Keratinocyte (primary cell): ENCODE data around the gene EFCAB9. TPM values are rescaled to one million over a fixed set of nuclear protein-coding genes. Genes with fewer than 3 reads are reported as not detected.

ENCODE experiments used
- DNase-seq: peaks from one replicate; pipeline ENCODE4 v3.0.0-alpha.2; 2011; ENCODE audit warnings: low read depth, missing footprints, low spot score
- FAIRE-seq: peaks from 2 replicates; lab custom pipeline; 2011; peaks lifted over from hg19 to GRCh38; lab: Jason Lieb, UNC
- H2AFZ ChIP-seq: 2 replicates; pipeline ENCODE4 v1.6.0; 2012; ENCODE audit warnings: low read length, control low read depth, inconsistent platforms; ENCODE audit not compliant: control insufficient read depth
- H3K27ac ChIP-seq: 2 replicates; pipeline ENCODE4 v1.5.1; 2011; ENCODE audit warnings: low read length; ENCODE audit not compliant: control insufficient read depth, insufficient read depth
- H3K27me3 ChIP-seq: 3 replicates; pipeline ENCODE4 v1.6.0; 2011; ENCODE audit warnings: low read length; ENCODE audit not compliant: control insufficient read depth, insufficient read depth; ENCODE audit errors: extremely low read depth
- H3K36me3 ChIP-seq, 2 experiments: 2 replicates in 1 of 2; 3 replicates in 1 of 2; pipeline ENCODE4 v1.5.1; 2011; ENCODE audit warnings: low read length in 2 of 2, mild to moderate bottlenecking in 1 of 2; ENCODE audit not compliant: control insufficient read depth in 2 of 2, insufficient read depth in 2 of 2; ENCODE audit errors: extremely low read depth in 1 of 2
- H3K4me1 ChIP-seq: 3 replicates; pipeline ENCODE4 v1.5.1; 2011; ENCODE audit warnings: low read length; ENCODE audit not compliant: control insufficient read depth, insufficient read depth; ENCODE audit errors: extremely low read depth
- H3K4me2 ChIP-seq: 3 replicates; pipeline ENCODE4 v1.6.0; 2011; ENCODE audit warnings: low read depth, low read length; ENCODE audit not compliant: control insufficient read depth, insufficient read depth; ENCODE audit errors: extremely low read depth
- H3K4me3 ChIP-seq, 3 experiments: fragments of 200-600 bp in 1 of 3; sonication (generic) in 1 of 3; 2 replicates in 2 of 3; 3 replicates in 1 of 3; pipeline ENCODE4 v1.5.1; 2011 to 2016; ENCODE audit warnings: low read length in 3 of 3, mild to moderate bottlenecking in 3 of 3, control low read depth in 2 of 3, inconsistent platforms in 1 of 3, low read depth in 1 of 3, mixed read lengths in 1 of 3, mixed run types in 1 of 3, moderate library complexity in 1 of 3; ENCODE audit not compliant: control insufficient read depth in 2 of 3, insufficient read depth in 2 of 3; ENCODE audit errors: extremely low read depth in 1 of 3
- H3K79me2 ChIP-seq: 2 replicates; pipeline ENCODE4 v1.6.0; 2012; ENCODE audit warnings: low read length; ENCODE audit not compliant: control insufficient read depth, insufficient read depth
- H3K9ac ChIP-seq: 3 replicates; pipeline ENCODE4 v1.6.0; 2011; ENCODE audit warnings: low read length; ENCODE audit not compliant: control insufficient read depth, insufficient read depth; ENCODE audit errors: extremely low read depth
- H3K9me1 ChIP-seq: 3 replicates; pipeline ENCODE4 v1.6.0; 2011; ENCODE audit warnings: low read length; ENCODE audit not compliant: control insufficient read depth, insufficient read depth; ENCODE audit errors: extremely low read depth
- H3K9me3 ChIP-seq: 2 replicates; pipeline ENCODE4 v1.5.1; 2012; ENCODE audit warnings: low read depth, low read length; ENCODE audit not compliant: control insufficient read depth
- H4K20me1 ChIP-seq: 3 replicates; pipeline ENCODE4 v1.6.0; 2011; ENCODE audit warnings: low read length; ENCODE audit not compliant: control insufficient read depth, insufficient read depth; ENCODE audit errors: extremely low read depth
- EZH2 ChIP-seq: IDR thresholded peaks from one replicate; pipeline ENCODE4 v1.6.1; 2012; ENCODE audit warnings: inconsistent platforms, mild to moderate bottlenecking, low read length, moderate library complexity
- dilution Hi-C: fragments of 300-500 bp; cut with MboI; formaldehyde crosslinking; loops from one replicate; pipeline ENCODE4 v1.7.0; 2020; ENCODE audit warnings: low sequenced_read_pairs; ENCODE audit not compliant: extremely low pct_ligation_motif_present
- polyA plus RNA-seq, 5 experiments: library from polyadenylated mRNA; depleted of rRNA in 3 of 5; stranded (reverse) in 3 of 5; stranded (forward) in 1 of 5; unstranded in 1 of 5; fragments of >200 nt; gene quantifications; 1 replicate in 1 of 5; 2 replicates in 3 of 5; 3 replicates in 1 of 5; pipeline versions ENCODE4 v1.2.1 to v1.2.3, GENCODE V29; 2011 to 2012; ENCODE audit warnings: missing spikeins in 2 of 5, low read depth in 1 of 5, low replicate concordance in 1 of 5
- TF ChIP-seq, protein P1 (sequence below), 3 experiments: IDR thresholded peaks in 1 of 3; conservative IDR thresholded peaks in 1 of 3; optimal IDR thresholded peaks in 1 of 3; 2 replicates in 2 of 3; 3 replicates in 1 of 3; pipeline versions ENCODE3 to v1.5.1; 2011; ENCODE audit warnings: low read length in 3 of 3, mild to moderate bottlenecking in 3 of 3, moderate library complexity in 2 of 3, control low read depth in 1 of 3, inconsistent platforms in 1 of 3; ENCODE audit not compliant: insufficient read depth in 2 of 3; ENCODE audit errors: extremely low read depth in 1 of 3

Gene EFCAB9
- polyA plus RNA-seq, 1 donor (not counting 4 experiments of a cell fraction or from before 2014, with no cell fraction given), result not detected

DNA sequence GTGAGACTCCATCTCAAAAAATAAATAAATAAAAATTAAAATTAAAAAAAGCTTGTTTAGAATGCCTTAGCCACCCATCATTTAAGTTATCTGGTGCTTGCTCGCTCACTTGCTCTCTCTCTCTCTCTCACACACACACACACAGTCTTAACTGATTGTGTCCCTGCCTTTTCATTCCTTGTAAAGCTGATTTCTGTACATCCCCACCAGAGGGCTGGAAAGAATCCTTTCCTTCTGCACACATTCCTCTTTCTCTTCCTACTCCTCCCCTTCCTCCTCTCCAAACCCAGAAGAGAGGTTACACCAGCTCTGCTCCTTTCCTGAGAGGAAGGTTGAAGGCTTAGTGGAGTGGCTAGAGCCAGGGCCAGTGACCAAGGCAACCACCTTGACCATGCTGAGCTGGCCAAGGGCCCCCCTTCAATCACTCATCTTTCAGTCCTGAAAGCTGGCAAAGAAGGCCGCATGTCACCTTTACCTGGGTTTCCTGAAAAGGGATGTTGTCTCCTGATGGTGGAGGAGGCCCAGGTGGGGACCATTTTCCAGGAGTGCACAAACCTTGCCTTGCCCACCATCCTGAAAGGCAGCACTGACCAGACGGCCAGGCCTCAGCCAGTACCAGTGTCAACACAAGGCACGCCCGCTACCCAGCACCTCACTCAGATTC is 31.5 kb upstream of the EFCAB9 start:
- Histone ChIP-seq H3K27me3 (no peaks in the 10 kb centered on the region), H4K20me1 (peaks cover 9% of the 10 kb centered on the region), H3K9me1 (peaks cover 3% of the 10 kb centered on the region), H3K4me2 (no peak overlapping the region), H3K27ac (no peak overlapping the region), H3K4me1 (no peaks in the 10 kb centered on the region), H3K4me3 (no peak overlapping the region), H3K9ac (no peak overlapping the region), H3K9me3 (no peaks in the 10 kb centered on the region), H3K36me3 (peaks cover 9 to 15% of the 10 kb centered on the region in 2 experiments), H3K79me2 (peaks cover 61% of the 10 kb centered on the region), H2AFZ (no peak overlapping the region)
- FAIRE-seq (no peak), DNase-seq (no peak)
- dilution Hi-C loops, result no loop called here
- TF ChIP-seq, protein P1, sequence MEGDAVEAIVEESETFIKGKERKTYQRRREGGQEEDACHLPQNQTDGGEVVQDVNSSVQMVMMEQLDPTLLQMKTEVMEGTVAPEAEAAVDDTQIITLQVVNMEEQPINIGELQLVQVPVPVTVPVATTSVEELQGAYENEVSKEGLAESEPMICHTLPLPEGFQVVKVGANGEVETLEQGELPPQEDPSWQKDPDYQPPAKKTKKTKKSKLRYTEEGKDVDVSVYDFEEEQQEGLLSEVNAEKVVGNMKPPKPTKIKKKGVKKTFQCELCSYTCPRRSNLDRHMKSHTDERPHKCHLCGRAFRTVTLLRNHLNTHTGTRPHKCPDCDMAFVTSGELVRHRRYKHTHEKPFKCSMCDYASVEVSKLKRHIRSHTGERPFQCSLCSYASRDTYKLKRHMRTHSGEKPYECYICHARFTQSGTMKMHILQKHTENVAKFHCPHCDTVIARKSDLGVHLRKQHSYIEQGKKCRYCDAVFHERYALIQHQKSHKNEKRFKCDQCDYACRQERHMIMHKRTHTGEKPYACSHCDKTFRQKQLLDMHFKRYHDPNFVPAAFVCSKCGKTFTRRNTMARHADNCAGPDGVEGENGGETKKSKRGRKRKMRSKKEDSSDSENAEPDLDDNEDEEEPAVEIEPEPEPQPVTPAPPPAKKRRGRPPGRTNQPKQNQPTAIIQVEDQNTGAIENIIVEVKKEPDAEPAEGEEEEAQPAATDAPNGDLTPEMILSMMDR (optimal IDR thresholded peaks at IDR 0.05 in 1 of 3, IDR thresholded peaks at IDR 0.05 in 1 of 3, conservative IDR thresholded peaks at IDR 0.05 in 1 of 3; ENCODE audit: extremely low read depth in 1 of 3, insufficient read depth in 2 of 3, low read length in 3 of 3), result peak in 2 of 3 experiments; percentile 8 to 20
- TF ChIP-seq EZH2, result no peak

DNA sequence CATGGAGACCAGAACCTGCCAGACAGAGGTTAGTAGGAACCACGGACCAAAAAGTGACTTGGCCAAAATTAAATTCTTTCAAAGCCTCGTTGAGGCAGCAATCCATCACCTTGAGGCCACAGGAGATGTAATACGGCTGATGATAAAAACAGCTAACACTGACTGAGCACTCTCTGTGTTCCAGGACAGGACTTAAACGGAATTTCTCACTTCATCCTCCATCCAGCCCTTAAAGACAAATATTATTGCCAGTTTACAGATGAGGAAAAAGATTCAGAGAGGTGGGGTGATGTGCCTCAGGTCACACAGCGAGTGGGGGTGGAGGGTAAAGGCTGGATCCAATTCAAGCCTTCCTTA is 31.0 kb upstream of the EFCAB9 start:
- H3K27ac ChIP-seq, result no peak overlapping the region
- H3K4me1 ChIP-seq, result no peaks in the 10 kb centered on the region
- FAIRE-seq, result no peak
- peaks cover 3% of the 10 kb centered on the region for H3K9me1 ChIP-seq
- H4K20me1 ChIP-seq, result peaks cover 14% of the 10 kb centered on the region
- peaks cover 66% of the 10 kb centered on the region for H3K79me2 ChIP-seq
- peaks cover 9 to 13% of the 10 kb centered on the region in 2 experiments for H3K36me3 ChIP-seq
- H3K4me2 ChIP-seq, result no peak overlapping the region
- no peak overlapping the region for H3K9ac ChIP-seq
- H3K9me3 ChIP-seq, result no peaks in the 10 kb centered on the region
- no peaks in the 10 kb centered on the region for H3K27me3 ChIP-seq
- DNase-seq, result no peak
- TF ChIP-seq, protein P1 (optimal IDR thresholded peaks at IDR 0.05 in 1 of 3, IDR thresholded peaks at IDR 0.05 in 1 of 3, conservative IDR thresholded peaks at IDR 0.05 in 1 of 3; ENCODE audit: extremely low read depth in 1 of 3, insufficient read depth in 2 of 3, low read length in 3 of 3), result no peak
- TF ChIP-seq EZH2, result no peak
- dilution Hi-C loops, result no loop called here
- H3K4me3 ChIP-seq, result no peak overlapping the region
- H2AFZ ChIP-seq, result no peak overlapping the region
